Colonic mucosa (tissue), 4 donors: Measurements from ENCODE around the gene MAMLD1. TPM values are rescaled to one million over a fixed set of nuclear protein-coding genes. Genes with fewer than 3 reads are reported as not detected.

Source experiments
- DNase-seq: peaks from one replicate; pipeline ENCODE4 v3.0.0-alpha.2; 2020
- H3K27ac ChIP-seq: fragments of 200-600 bp; one replicate; pipeline ENCODE4 v1.8.0; 2021
- H3K27me3 ChIP-seq: fragments of 200-600 bp; one replicate; pipeline ENCODE4 v1.8.0; 2021
- H3K36me3 ChIP-seq: fragments of 200-600 bp; one replicate; pipeline ENCODE4 v1.8.0; 2021
- H3K4me1 ChIP-seq: fragments of 200-600 bp; one replicate; pipeline ENCODE4 v1.8.0; 2021; ENCODE audit warnings: mild to moderate bottlenecking
- H3K4me3 ChIP-seq: fragments of 200-600 bp; one replicate; pipeline ENCODE4 v1.8.0; 2021
- H3K9ac ChIP-seq, 2 donors: one replicate each; pipeline ENCODE4 v1.7.0; 2013; ENCODE audit warnings: control low read depth in 2 of 2, low read depth in 2 of 2, low read length in 2 of 2
- H3K9me3 ChIP-seq: fragments of 200-600 bp; one replicate; pipeline ENCODE4 v1.8.0; 2021
- CTCF ChIP-seq: fragments of 200-600 bp; IDR thresholded peaks from one replicate; pipeline ENCODE4 v1.8.0; 2022; ENCODE audit warnings: antibody characterized with exemption, mild to moderate bottlenecking
- intact Hi-C: fragments of 100-400 bp; cut with DNase I; formaldehyde crosslinking; loops from one replicate; pipeline ENCODE4 v1.14.1; 2022
- total RNA-seq, 2 donors: library from RNA; stranded (reverse); fragmentation: NEBNext Ultra II Directional in 1 of 2; extraction: Animal tissue kit (Norgen Biotek cat#: 25700) in 1 of 2; gene quantifications; one replicate each; pipeline ENCODE4 v1.2.1, GENCODE V29; 2021
- donor health status: healthy.
- donor health status: DM: no; HTN: no; CAD: no.
- donor health status: DM: no; HTN: no; CAD: no.

MAMLD1 gene
- total RNA-seq, 2 donors from 2014 or later, result 0.49 to 0.93 TPM

GRCh38 chrX:150436195-150436594 lies 73.1 kb downstream of the MAMLD1 start:
- no peaks in the 10 kb centered on the region for H3K9me3 ChIP-seq
- H3K27ac ChIP-seq, result no peak overlapping the region
- TF ChIP-seq CTCF, result no peak
- DNase-seq, result no peak
- H3K4me3 ChIP-seq, result no peak overlapping the region
- intact Hi-C loops, result no loop called here
- H3K36me3 ChIP-seq, result no peaks in the 10 kb centered on the region
- no peak overlapping the region for H3K9ac ChIP-seq
- H3K4me1 ChIP-seq, result no peaks in the 10 kb centered on the region
- H3K27me3 ChIP-seq, result no peaks in the 10 kb centered on the region

- Histone ChIP-seq H3K9me3 (no peaks in the 10 kb centered on the region), H3K27ac (no peak overlapping the region), H3K4me3 (no peak overlapping the region), H3K36me3 (no peaks in the 10 kb centered on the region), H3K27me3 (no peaks in the 10 kb centered on the region), H3K9ac (no peak overlapping the region), H3K4me1 (no peaks in the 10 kb centered on the region)
- no peak for DNase-seq
- intact Hi-C loops, result no loop called here
- no peak for TF ChIP-seq CTCF
These were observed 75.0 kb downstream of the MAMLD1 start for GRCh38 chrX:150438165-150438564.

GRCh38 chrX:150446151-150446550 lies 83.0 kb downstream of the MAMLD1 start:
- no peak for TF ChIP-seq CTCF
- Histone ChIP-seq H3K36me3 (no peaks in the 10 kb centered on the region), H3K27ac (no peak overlapping the region), H3K9me3 (no peaks in the 10 kb centered on the region), H3K4me1 (no peaks in the 10 kb centered on the region), H3K9ac (no peak overlapping the region), H3K4me3 (no peak overlapping the region), H3K27me3 (no peaks in the 10 kb centered on the region)
- DNase-seq, result no peak
- intact Hi-C loops, result no loop called here

GRCh38 chrX:150446995-150447394 lies 83.9 kb downstream of the MAMLD1 start:
- H3K9ac ChIP-seq, result no peak overlapping the region
- intact Hi-C loops, result no loop called here
- no peak overlapping the region for H3K27ac ChIP-seq
- H3K36me3 ChIP-seq, result no peaks in the 10 kb centered on the region
- H3K4me3 ChIP-seq, result no peak overlapping the region
- no peak for DNase-seq
- no peaks in the 10 kb centered on the region for H3K27me3 ChIP-seq
- no peaks in the 10 kb centered on the region for H3K4me1 ChIP-seq
- no peaks in the 10 kb centered on the region for H3K9me3 ChIP-seq
- no peak for TF ChIP-seq CTCF

- intact Hi-C loops, result no loop called here
- TF ChIP-seq CTCF, result no peak
- H3K4me1 ChIP-seq, result no peaks in the 10 kb centered on the region
These were observed 86.2 kb downstream of the MAMLD1 start for GRCh38 chrX:150449313-150449712.

More at GRCh38 chrX:150449313-150449712, 86.2 kb downstream of the MAMLD1 start:
- Histone ChIP-seq H3K4me3 (no peak overlapping the region), H3K36me3 (no peaks in the 10 kb centered on the region), H3K9me3 (no peaks in the 10 kb centered on the region), H3K27ac (no peak overlapping the region), H3K9ac (no peak overlapping the region), H3K27me3 (no peaks in the 10 kb centered on the region)
- no peak for DNase-seq
